Effector memory CD4-positive, alpha-beta T cell (primary cell): Measurements from ENCODE around the gene RNF183.
A peak's percentile ranks its signal among the peaks of the same experiment; 100 is the strongest.

Experiments used
- DNase-seq, 3 donors: peaks; one replicate each; pipeline ENCODE4 v3.0.0-alpha.2; 2020
- H3K27ac ChIP-seq: 2 replicates; pipeline ENCODE4 v1.7.0; 2013; ENCODE audit warnings: mild to moderate bottlenecking, low read length, moderate library complexity; ENCODE audit not compliant: insufficient read depth, poor library complexity, severe bottlenecking
- H3K27me3 ChIP-seq: replicated peaks from 2 replicates; pipeline ENCODE4 v1.7.0; 2013; ENCODE audit warnings: mild to moderate bottlenecking, low read length; ENCODE audit not compliant: insufficient read depth, control insufficient read depth, poor library complexity, severe bottlenecking
- H3K36me3 ChIP-seq: 2 replicates; pipeline ENCODE4 v1.7.0; 2013; ENCODE audit warnings: mild to moderate bottlenecking, low read length, moderate library complexity; ENCODE audit not compliant: control insufficient read depth, insufficient read depth
- H3K4me1 ChIP-seq: 2 replicates; pipeline ENCODE4 v1.7.0; 2013; ENCODE audit warnings: low read length, mild to moderate bottlenecking; ENCODE audit not compliant: control insufficient read depth, insufficient read depth, poor library complexity, severe bottlenecking
- H3K4me3 ChIP-seq: 2 replicates; pipeline ENCODE4 v1.7.0; 2013; ENCODE audit warnings: low read length, low read depth, mild to moderate bottlenecking; ENCODE audit not compliant: insufficient read depth, poor library complexity, severe bottlenecking
- H3K9me3 ChIP-seq: 2 replicates; pipeline ENCODE4 v1.7.0; 2013; ENCODE audit warnings: mild to moderate bottlenecking, low read length, moderate library complexity; ENCODE audit not compliant: control insufficient read depth

RNF183 gene

DNA sequence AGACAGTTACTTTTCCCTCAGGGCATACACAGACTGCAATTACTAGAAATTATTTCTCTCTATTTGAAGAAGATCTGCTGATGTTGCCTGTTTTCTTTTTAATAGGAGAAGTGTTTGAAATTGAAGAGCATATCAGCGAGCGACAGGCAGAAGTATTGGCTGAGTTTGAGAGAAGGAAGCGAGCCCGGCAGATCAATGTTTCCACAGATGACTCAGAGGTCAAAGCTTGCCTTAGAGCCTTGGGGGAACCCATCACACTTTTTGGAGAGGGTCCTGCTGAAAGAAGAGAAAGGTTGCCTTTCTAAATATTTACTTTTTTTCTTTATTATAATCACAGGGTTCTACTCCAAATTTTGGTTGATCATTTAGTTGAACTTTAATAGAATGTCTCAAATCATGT lies 24.3 kb downstream of the RNF183 start:
- H3K9me3 ChIP-seq: no peaks in the 10 kb centered on the region
- no peak overlapping the region for H3K4me3 ChIP-seq
- H3K27me3 ChIP-seq: no peaks in the 10 kb centered on the region
- DNase-seq: no peak
- peaks cover 43% of the 10 kb centered on the region for H3K36me3 ChIP-seq
- no peak overlapping the region for H3K27ac ChIP-seq
- peaks cover 5% of the 10 kb centered on the region for H3K4me1 ChIP-seq

DNA sequence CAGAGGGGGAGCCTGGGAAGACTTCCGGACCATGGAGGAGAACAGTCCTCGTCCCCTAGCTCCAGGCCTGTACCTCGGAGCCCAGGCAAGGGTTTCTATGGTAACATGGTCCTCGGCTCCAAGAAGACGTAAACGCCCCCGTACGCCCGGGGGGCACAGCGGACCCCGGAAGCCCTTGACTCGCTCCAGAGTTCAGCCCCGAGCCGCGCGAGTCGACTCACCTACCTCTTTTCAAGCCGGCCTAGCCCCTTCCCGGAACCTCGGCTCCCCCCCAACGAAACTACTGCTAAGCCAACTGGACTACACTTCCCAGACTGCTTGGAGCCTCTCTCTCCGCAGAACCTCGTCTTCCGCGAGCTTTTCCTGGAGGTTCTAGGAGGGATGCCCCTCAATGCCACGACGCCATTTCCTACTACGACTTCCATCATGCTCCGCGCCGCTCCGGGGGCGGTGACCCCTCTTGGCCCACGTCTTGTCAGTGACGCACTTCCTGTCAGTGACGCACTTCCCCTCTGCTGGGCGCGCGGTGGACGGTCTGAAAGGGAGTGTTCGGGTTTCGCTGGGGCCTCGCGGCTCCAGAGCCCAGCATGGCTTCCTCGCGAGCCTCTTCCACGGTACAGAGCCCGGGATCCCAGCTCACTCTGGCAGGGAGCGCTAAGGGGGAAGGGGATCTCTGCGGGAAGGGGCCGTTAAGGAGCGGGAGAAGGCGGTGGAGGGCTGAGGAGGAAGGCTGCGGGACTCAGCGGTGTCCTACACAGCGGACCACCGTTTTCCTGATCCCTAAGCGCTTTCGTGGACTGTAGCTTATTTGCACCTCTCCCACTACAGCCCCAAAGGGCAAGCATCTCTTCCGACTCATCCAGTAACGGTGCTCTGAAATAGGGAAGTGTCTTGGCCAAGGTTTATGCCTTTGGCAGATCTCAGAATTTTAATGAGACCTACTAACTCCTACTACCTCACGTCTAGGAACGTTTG lies 27.7 kb downstream of the RNF183 start, which contains the start of the genes CDC26 and PRPF4:
Gene CDC26, minus strand, starts transcription at position 416 of the 975 bp plus-strand sequence. CDS start 3,065 bp downstream, outside the sequence.
Gene PRPF4, plus strand, starts transcription at position 502 of the 975 bp plus-strand sequence. Its CDS starts 86 bp downstream, at position 588.
- H3K4me1 ChIP-seq: peaks cover 5% of the 10 kb centered on the region
- no peaks in the 10 kb centered on the region for H3K27me3 ChIP-seq
- DNase-seq: peak; percentile 88 to 94 (median 90)
- peaks cover 35% of the 10 kb centered on the region for H3K36me3 ChIP-seq
- H3K27ac ChIP-seq: peak within 1 kb of the TSS; percentile 95
- H3K4me3 ChIP-seq: peak within 1 kb of the TSS; percentile 88
- no peaks in the 10 kb centered on the region for H3K9me3 ChIP-seq

DNA sequence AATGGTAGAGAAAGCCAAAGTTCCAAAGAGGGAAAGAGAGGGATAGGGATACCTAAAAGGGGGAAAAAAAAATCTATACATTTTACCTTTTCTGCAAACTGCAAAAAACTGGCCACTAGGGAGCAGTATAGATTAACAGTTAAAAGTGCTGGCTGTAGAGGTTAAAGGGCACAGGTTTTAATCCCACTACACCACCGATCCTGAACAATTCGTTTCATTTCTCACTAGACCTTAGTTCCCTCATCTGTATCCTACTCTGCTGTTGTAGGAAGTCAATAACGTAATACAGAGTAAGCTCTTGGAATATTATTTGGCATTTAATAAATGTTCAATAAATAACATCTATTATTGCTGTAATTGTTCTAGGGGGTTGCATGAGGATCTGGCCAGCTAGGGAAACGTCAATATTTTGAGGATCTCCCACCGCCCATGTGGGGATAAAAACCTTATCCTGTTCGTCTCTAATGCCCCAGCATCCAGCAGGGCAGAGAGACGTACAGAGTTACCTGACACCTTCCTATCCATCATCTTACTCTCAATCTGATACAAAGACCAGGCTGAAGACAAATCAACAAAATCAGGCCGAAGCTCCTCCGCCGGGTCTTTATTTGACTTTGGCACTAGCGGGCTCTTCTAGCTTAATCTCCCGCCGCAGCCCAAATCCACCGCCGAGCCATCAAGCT lies 28.6 kb downstream of the RNF183 start:
- Histone ChIP-seq H3K27me3 (no peaks in the 10 kb centered on the region), H3K4me3 (peak overlapping the region; percentile 88), H3K27ac (peak overlapping the region; percentile 95), H3K4me1 (peaks cover 5% of the 10 kb centered on the region), H3K9me3 (no peaks in the 10 kb centered on the region), H3K36me3 (peaks cover 35% of the 10 kb centered on the region)
- peak in 1 of 3 donors; percentile 14 for DNase-seq

DNA sequence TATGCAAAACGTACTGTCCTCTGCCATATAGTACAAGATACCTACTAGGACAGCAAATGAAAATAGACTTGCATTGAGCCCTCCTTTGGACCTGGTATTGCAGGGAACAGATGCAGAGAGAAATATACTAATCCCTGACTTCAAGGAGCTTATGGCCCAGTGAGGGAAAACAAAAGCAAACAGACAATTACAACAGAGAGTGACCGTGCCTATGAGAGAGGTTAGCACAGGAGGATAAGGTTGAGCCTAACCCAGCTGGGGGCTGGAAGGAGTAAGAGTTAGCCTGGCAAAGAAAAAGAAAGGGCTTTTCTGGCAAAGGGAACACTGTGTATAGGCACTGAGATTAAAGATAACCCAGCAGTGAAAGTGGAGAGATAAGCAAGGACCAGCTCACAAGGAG lies 33.3 kb downstream of the RNF183 start:
- Histone ChIP-seq H3K36me3 (peaks cover 42% of the 10 kb centered on the region), H3K4me1 (no peaks in the 10 kb centered on the region), H3K27ac (no peak overlapping the region), H3K27me3 (no peaks in the 10 kb centered on the region), H3K4me3 (no peak overlapping the region), H3K9me3 (no peaks in the 10 kb centered on the region)
- DNase-seq: no peak

DNA sequence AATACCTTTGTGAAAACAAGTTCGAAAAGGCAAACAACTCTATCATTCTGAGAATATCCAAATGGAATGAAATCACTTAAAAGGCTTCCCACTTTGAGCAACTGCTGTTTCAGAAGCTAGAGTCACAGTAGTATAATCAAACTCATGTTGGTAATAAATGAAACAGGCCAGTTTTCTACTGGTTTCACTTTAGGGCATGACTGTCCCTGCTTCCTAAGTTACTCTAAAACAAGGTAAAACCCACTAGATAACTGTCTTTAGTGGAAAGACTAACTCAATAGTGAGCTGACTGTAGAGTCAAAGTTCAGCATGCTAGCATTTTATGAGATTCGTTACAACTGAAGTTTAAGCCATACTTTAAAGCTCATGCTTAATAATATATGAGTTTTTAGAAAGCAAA lies 33.8 kb downstream of the RNF183 start:
- H3K27me3 ChIP-seq: no peaks in the 10 kb centered on the region
- H3K9me3 ChIP-seq: no peaks in the 10 kb centered on the region
- no peak overlapping the region for H3K4me3 ChIP-seq
- H3K27ac ChIP-seq: no peak overlapping the region
- H3K36me3 ChIP-seq: peaks cover 42% of the 10 kb centered on the region
- DNase-seq: no peak
- H3K4me1 ChIP-seq: no peaks in the 10 kb centered on the region

DNA sequence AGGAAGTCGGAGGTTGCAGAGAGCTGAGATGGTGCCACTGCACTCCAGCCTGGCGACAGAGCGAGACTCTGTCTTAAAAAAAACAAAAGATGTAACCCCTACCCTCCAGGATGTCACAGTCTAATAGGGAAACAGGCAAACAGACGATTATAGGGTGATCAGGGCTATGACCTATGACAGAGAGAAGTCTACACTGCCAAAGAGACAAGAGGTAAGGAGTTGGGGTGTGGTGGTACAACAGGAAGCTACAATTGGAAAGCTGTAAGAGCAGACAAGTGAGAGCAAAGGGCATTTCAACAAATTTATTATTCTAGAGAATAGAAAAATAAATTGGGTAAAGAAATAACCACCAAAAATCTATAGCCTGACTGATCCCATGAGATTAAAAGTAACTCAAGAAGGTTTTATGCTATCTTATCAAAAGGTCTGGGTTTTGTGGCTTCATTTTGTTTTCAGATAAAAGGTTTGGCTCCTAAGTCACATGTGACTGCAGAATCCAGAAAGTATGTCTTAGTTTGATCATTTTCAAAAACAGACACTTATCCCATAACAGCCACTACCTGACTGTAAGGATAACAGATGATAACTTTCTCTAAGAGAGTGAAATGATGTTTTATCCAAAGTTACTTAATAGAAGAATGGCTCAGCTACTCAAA lies 35.1 kb downstream of the RNF183 start:
- DNase-seq: no peak
- no peak overlapping the region for H3K4me3 ChIP-seq
- H3K4me1 ChIP-seq: no peaks in the 10 kb centered on the region
- H3K27me3 ChIP-seq: no peaks in the 10 kb centered on the region
- peaks cover 41% of the 10 kb centered on the region for H3K36me3 ChIP-seq
- H3K9me3 ChIP-seq: no peaks in the 10 kb centered on the region
- no peak overlapping the region for H3K27ac ChIP-seq

DNA sequence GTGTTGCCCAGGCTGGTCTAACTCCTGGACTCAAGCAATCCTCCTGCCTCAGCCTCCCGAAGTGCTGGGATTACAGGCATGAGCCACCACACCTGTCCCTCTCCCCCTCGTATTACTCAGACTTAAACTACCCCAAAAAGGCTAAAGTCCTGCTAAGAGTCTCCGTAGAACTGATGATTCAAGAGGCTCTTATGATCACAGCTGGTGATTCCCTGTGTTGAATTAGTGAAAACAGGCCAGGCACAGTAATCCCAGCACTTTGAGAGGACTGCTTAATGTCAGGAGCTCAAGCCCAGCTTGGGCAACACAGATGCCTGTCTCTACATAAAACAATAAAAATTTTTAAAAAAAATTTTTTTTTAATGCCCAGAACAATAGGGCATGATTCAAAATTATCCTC lies 37.0 kb downstream of the RNF183 start:
- Histone ChIP-seq H3K27ac (no peak overlapping the region), H3K4me3 (no peak overlapping the region), H3K27me3 (no peaks in the 10 kb centered on the region), H3K4me1 (no peaks in the 10 kb centered on the region), H3K9me3 (no peaks in the 10 kb centered on the region), H3K36me3 (peaks cover 24% of the 10 kb centered on the region)
- DNase-seq: no peak

DNA sequence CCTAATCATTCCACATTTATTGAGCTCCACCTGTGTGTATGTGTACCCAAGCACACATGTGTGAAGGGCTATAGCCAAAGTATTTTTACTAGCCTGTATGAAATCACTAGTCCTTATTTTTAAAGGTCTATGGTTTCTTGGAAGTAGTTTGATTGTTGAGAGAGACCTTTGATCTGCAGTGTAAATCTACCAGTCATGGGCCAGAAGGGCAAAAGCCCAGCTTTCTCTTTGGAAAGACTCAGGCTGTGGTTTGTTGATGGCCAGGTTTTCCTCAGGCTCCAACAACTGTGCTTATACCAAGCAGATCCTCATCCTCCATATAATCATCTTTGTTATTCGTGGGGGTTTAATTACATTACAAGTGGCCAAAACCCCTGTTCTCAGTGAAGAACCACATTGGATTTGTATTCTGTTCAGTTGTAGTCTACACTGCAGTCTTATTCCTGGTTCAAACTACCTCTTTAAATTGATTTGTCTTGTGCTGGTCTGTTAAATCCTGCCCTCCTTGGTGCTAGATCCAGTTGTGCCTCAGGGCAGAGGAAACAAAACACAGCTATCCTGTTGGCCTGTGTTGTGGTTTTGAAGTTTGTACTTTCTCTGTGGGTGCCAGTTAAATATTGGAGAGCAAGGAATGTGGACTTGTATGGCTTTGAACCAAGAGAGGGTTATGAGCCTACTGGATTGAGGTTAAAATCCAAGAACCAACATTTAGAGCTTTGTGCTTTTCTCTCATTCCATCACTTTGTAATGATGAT lies 41.1 kb downstream of the RNF183 start:
- no peaks in the 10 kb centered on the region for H3K9me3 ChIP-seq
- no peaks in the 10 kb centered on the region for H3K36me3 ChIP-seq
- H3K27ac ChIP-seq: no peak overlapping the region
- no peaks in the 10 kb centered on the region for H3K4me1 ChIP-seq
- no peak for DNase-seq
- H3K27me3 ChIP-seq: no peaks in the 10 kb centered on the region
- H3K4me3 ChIP-seq: no peak overlapping the region

DNA sequence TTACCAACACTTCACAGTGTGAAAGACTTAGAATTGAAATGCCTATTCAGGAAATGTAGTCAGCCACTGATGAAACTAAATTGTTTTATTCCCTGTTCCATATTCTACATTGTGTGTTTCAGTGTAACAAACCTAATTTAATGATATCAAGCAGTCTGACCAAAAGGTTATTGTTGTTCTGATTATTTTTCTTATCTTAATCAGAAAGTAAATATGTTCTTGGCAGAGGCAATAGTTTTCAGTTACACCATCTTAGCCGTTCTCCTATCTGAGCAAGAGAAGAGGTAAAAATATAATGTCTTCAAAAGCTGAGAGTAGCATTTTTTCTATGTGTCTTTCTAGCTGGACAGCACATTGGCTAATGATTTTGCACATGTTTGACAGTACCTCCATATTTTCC lies 44.9 kb downstream of the RNF183 start:
- Histone ChIP-seq H3K4me3 (no peak overlapping the region), H3K4me1 (no peaks in the 10 kb centered on the region), H3K27me3 (no peaks in the 10 kb centered on the region), H3K36me3 (no peaks in the 10 kb centered on the region), H3K27ac (no peak overlapping the region), H3K9me3 (no peaks in the 10 kb centered on the region)
- no peak for DNase-seq
